ENCODE results near the gene STARD8. TPM values are rescaled to one million over a fixed set of nuclear protein-coding genes. Genes with fewer than 3 reads are reported as not detected.

Gene STARD8
- total and polyA plus RNA-seq, 2 donors (not counting 3 experiments of a cell fraction or from before 2014, with no cell fraction given) = 6.8 to 14.8 TPM

DNA sequence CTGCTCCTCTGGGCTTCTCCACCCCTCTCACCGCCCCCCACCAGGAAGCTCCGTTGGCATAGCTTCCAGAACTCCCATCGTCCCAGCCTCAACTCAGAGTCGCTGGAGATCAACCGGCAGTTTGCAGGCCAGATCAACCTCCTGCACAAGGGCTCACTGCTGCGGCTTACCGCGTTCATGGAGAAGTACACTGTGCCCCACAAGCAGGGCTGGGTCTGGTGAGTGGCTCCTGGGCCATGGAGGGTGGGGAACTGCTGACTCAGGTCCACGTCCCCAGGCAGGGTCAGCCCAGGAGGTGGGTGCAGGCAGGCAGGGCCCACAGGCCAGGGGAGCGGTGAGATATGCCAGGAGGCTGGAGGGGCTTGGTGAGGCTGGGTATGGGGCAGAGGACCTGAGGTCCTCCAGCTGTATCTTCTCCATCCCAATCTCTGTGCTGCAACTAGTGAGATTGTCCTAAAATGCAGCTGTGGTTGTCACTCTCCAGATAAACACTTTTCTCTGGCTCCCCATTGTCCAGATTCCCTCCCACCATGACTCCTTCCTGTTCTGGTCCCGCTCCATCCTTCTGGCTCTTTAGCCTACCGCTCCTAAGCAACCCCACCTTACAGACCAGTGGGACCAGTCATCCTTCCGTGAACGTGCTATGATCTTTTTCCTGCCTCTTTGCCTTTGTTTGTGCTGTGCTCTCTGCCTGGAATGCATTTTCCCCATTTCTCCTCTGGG, 71.9 kb downstream of the STARD8 start:
- no peaks in the 10 kb centered on the region for H3K4me1 ChIP-seq (ENCODE audit: control insufficient read depth, extremely low read depth, insufficient read depth, low read length)
- no peak overlapping the region for H2AFZ ChIP-seq (ENCODE audit: low read depth, low read length)
- no peak overlapping the region for H3K27ac ChIP-seq (ENCODE audit: insufficient read depth, low read depth, low read length)
- no TSS peak for BruUV-seq (replicated peaks)
- no peaks in the 10 kb centered on the region for H3K9me1 ChIP-seq (replicated peaks; ENCODE audit: control insufficient read depth, extremely low read depth, insufficient read depth, low read length)
- POLR2A ChIA-PET = no interaction called here
- FAIRE-seq (no peak), DNase-seq (ENCODE audit: low read depth, low spot score) (no peak)
- no peak overlapping the region for H3K4me2 ChIP-seq (ENCODE audit: insufficient read depth, low read length)
- H3K36me3 ChIP-seq (ENCODE audit: control insufficient read depth in 2 of 2, extremely low read depth in 1 of 2, insufficient read depth in 2 of 2, low read length in 2 of 2) = peaks cover 0 to 50% of the 10 kb centered on the region in 2 experiments
- no peaks in the 10 kb centered on the region for H3K79me2 ChIP-seq (ENCODE audit: control insufficient read depth, insufficient read depth, low read length)
- no peak for TF ChIP-seq MAX (IDR thresholded peaks at IDR 0.05; ENCODE audit: insufficient read depth, insufficient read length)
- TF ChIP-seq CTCF (IDR thresholded peaks at IDR 0.05; ENCODE audit: extremely low read depth in 1 of 2, insufficient read depth in 1 of 2, low read depth in 1 of 2, low read length in 2 of 2) = no peak
- TF ChIP-seq MYC (IDR thresholded peaks at IDR 0.05; ENCODE audit: low read depth, low read length) = no peak
- TF ChIP-seq JUN (IDR thresholded peaks at IDR 0.05; ENCODE audit: borderline replicate concordance, insufficient read depth, insufficient read length, low read depth) = no peak
- TF ChIP-seq EZH2 (IDR thresholded peaks at IDR 0.05; ENCODE audit: borderline replicate concordance, low read depth, low read length, severe bottlenecking) = no peak
- TF ChIP-seq POLR2AphosphoS5 (IDR thresholded peaks at IDR 0.05; ENCODE audit: insufficient read depth, low read depth, low read length) = no peak
- TF ChIP-seq POLR2A (IDR thresholded peaks at IDR 0.05; ENCODE audit: low read depth, low read length) = no peak
- no peak for TF ChIP-seq GATA2 (IDR thresholded peaks at IDR 0.05; ENCODE audit: insufficient read depth, insufficient read length, low read depth, low read length)
- TF ChIP-seq FOS (IDR thresholded peaks at IDR 0.05; ENCODE audit: borderline replicate concordance, insufficient read depth, low read length) = no peak
- intact Hi-C loops (cut with micrococcal nuclease) (no loop called here), dilution Hi-C loops (cut with MboI; ENCODE audit: extremely low pct_ligation_motif_present, low sequenced_read_pairs) (no loop called here)
- H3K9me3 ChIP-seq (replicated peaks; ENCODE audit: control insufficient read depth, insufficient read depth, low read length) = no peaks in the 10 kb centered on the region
- CTCF ChIA-PET = interaction anchor here (1.2 to 1.5 kb wide), 3 partner anchors 9 to 120 kb away, joined by 3 to 7 read pairs (median 3); no protein-coding TSS in a partner anchor
- H4K20me1 ChIP-seq (replicated peaks; ENCODE audit: control insufficient read depth, extremely low read depth, insufficient read depth, low read length) = no peaks in the 10 kb centered on the region
- no peaks in the 10 kb centered on the region for H3K27me3 ChIP-seq (ENCODE audit: control insufficient read depth in 2 of 2, insufficient read depth in 2 of 2, low read length in 2 of 2)
- no peak overlapping the region for H3K4me3 ChIP-seq (replicated peaks in 1 of 3; ENCODE audit: insufficient read depth in 1 of 3, low read depth in 1 of 3, low read length in 3 of 3)
- no peak overlapping the region for H3K9ac ChIP-seq (replicated peaks; ENCODE audit: extremely low read depth, insufficient read depth, low read length)
